Bronchial epithelial cell (primary cell): ENCODE measurements around the gene TCEA2. TPM values are rescaled to one million over a fixed set of nuclear protein-coding genes. Genes with fewer than 3 reads are reported as not detected.

Experiments
- DNase-seq: peaks from one replicate; pipeline ENCODE4 v3.0.0-alpha.2; 2010; ENCODE audit warnings: low read depth
- FAIRE-seq: peaks from 2 replicates; lab custom pipeline; 2011; peaks lifted over from hg19 to GRCh38; lab: Jason Lieb, UNC
- H3K27me3 ChIP-seq: 2 replicates; pipeline ENCODE4 v1.5.1; 2011; ENCODE audit warnings: low read length; ENCODE audit not compliant: control insufficient read depth, insufficient read depth
- H3K36me3 ChIP-seq: 2 replicates; pipeline ENCODE4 v1.5.1; 2011; ENCODE audit warnings: low read length; ENCODE audit not compliant: control insufficient read depth, insufficient read depth
- H3K4me3 ChIP-seq: 2 replicates; pipeline ENCODE4 v1.5.1; 2011; ENCODE audit warnings: mild to moderate bottlenecking, low read depth, low read length, control low read depth
- total RNA-seq: library from RNA; depleted of rRNA; stranded (reverse); fragments of >200 nt; gene quantifications from 2 replicates; pipeline ENCODE4 v1.2.1, GENCODE V29; 2014
- TF ChIP-seq, protein P1 (sequence below): IDR thresholded peaks from 2 replicates; pipeline ENCODE4 v1.5.1; 2011; ENCODE audit warnings: mild to moderate bottlenecking, moderate library complexity, low read length, control low read depth, inconsistent platforms; ENCODE audit not compliant: insufficient read depth, severe bottlenecking

Gene TCEA2
- total RNA-seq, 1 donor from 2014 or later, result 5.5 TPM

DNA sequence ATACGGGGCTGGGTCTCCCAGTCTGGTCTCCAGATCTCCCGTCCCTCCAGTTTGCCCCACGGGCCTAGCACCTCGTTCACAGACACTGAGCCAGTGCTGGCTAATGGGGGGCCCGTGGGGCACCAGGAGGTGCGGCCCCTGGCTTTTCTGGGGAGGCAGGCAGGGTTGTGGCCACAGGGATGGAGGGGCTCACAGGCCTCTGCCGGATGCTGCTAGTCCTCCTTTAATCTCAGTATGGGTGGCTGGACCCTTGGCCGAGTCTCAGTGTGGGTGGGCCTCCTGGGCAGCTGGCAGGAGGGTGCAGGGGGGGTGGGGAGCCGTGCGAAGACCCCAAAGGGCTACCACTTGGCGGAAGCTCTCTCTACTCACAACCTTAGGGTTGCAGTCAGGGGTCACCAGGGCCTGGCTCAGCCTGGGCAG is 12.0 kb upstream of the TCEA2 start:
- DNase-seq (no peak), FAIRE-seq (no peak)
- peaks cover 16% of the 10 kb centered on the region for H3K27me3 ChIP-seq
- H3K4me3 ChIP-seq, result no peak overlapping the region
- no peaks in the 10 kb centered on the region for H3K36me3 ChIP-seq
- TF ChIP-seq, protein P1, sequence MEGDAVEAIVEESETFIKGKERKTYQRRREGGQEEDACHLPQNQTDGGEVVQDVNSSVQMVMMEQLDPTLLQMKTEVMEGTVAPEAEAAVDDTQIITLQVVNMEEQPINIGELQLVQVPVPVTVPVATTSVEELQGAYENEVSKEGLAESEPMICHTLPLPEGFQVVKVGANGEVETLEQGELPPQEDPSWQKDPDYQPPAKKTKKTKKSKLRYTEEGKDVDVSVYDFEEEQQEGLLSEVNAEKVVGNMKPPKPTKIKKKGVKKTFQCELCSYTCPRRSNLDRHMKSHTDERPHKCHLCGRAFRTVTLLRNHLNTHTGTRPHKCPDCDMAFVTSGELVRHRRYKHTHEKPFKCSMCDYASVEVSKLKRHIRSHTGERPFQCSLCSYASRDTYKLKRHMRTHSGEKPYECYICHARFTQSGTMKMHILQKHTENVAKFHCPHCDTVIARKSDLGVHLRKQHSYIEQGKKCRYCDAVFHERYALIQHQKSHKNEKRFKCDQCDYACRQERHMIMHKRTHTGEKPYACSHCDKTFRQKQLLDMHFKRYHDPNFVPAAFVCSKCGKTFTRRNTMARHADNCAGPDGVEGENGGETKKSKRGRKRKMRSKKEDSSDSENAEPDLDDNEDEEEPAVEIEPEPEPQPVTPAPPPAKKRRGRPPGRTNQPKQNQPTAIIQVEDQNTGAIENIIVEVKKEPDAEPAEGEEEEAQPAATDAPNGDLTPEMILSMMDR, result no peak

DNA sequence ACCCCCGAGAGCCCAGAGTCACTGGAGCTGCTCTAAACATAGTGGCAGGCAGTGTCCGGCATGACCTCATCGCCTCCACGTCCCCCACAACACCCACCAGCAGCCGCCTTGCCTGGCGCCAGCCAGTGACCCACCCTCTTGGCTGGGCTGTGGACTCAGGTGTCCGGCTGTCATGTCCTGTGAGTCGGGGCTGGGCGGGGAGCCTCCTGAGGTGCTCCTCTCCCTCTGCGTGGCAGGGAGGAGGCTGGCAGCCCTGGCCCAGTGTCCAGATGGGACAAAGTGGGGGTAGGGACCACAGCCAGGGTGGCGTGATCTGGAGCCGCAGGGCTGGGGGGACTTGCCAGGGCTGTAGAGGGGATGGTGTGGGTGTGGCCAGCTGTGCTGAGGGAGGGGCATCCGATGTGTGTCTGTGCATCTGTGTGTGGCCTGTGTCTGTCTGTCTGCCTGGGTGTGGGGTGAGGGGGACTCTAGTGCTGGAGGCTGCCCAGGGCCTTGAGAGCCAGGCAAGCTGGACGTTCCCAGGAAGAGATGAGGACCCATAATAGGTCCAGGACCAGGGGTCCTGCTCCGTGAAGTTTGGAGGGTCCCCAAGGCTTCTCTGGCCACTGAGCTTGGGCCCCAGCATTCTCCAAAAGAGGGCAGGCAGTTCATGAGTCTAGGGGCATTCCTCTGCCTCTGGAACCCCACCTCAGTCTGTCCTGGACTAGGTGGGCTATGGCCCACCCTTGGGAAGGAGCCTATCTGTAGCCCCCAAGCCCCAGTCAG is 11.3 kb upstream of the TCEA2 start:
- H3K27me3 ChIP-seq, result peaks cover 12% of the 10 kb centered on the region
- TF ChIP-seq, protein P1, result no peak
- H3K36me3 ChIP-seq, result no peaks in the 10 kb centered on the region
- H3K4me3 ChIP-seq, result no peak overlapping the region
- DNase-seq (no peak), FAIRE-seq (no peak)

DNA sequence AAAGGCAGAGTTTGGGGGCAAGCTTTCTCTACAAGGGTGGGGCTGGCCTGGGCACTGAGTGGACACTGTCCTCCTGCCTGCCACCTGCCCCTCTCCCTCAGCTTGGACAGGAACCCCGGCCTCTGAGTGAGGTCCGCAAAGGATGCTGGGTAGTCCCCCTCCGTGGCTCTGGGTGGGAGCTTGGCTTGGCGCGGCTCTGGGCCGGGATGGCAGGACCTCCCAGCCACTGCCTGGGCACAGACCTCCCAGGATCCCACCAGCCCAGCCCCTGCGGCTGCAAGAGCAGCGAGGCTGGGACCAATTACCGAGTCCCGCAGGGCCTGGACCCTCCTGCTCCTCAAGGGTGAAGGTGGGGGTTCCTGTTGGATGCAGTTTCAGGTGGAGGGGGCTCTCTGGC is 10.7 kb upstream of the TCEA2 start:
- no peaks in the 10 kb centered on the region for H3K36me3 ChIP-seq
- DNase-seq, result no peak
- no peak overlapping the region for H3K4me3 ChIP-seq
- FAIRE-seq, result no peak
- TF ChIP-seq, protein P1, result no peak
- H3K27me3 ChIP-seq, result peaks cover 8% of the 10 kb centered on the region

DNA sequence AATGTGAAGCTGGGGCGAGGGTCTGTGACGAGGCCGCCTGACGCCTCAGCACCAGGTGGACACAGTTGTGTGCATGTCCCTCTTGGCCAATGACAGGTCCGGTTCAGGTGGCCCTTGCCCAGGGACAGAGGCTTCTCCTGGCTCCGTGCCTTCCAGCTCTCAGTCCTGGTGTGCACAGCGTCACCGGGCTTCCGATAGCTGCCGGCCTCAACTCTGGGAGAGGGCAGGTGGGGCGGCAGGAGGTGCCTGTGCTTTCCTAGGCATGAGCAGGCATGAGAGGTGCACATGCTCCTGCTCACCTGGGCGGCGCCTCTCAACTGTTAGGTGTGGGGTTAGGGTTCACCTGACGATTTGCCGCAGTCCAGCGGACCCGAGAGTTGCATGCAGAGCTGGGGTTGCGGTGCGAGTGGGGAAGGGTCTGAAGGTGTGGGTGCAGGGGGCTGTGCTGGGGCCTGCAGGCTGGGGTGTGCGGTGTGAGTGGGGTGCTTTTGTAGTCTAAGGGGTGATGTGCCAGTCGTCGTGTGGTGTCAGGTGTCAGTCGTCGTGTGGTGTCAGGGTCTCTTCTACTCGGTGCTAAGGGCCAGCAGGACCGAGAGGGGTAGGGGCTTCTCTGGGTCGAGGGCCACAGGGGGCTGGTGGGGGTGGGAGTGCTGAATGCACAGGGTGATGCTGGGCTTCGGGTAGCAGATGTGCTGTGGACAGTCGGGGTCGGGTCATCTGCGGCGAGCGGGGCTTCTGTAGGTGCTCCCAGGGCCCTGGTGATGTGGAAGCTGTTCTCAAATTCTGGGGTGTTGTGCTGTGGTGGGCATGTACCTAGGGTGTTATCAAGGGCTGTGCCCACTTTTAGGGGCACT is 9.8 kb upstream of the TCEA2 start:
- TF ChIP-seq, protein P1, result no peak
- no peak overlapping the region for H3K4me3 ChIP-seq
- no peak for FAIRE-seq
- no peaks in the 10 kb centered on the region for H3K36me3 ChIP-seq
- no peak for DNase-seq
- peaks cover 4% of the 10 kb centered on the region for H3K27me3 ChIP-seq

DNA sequence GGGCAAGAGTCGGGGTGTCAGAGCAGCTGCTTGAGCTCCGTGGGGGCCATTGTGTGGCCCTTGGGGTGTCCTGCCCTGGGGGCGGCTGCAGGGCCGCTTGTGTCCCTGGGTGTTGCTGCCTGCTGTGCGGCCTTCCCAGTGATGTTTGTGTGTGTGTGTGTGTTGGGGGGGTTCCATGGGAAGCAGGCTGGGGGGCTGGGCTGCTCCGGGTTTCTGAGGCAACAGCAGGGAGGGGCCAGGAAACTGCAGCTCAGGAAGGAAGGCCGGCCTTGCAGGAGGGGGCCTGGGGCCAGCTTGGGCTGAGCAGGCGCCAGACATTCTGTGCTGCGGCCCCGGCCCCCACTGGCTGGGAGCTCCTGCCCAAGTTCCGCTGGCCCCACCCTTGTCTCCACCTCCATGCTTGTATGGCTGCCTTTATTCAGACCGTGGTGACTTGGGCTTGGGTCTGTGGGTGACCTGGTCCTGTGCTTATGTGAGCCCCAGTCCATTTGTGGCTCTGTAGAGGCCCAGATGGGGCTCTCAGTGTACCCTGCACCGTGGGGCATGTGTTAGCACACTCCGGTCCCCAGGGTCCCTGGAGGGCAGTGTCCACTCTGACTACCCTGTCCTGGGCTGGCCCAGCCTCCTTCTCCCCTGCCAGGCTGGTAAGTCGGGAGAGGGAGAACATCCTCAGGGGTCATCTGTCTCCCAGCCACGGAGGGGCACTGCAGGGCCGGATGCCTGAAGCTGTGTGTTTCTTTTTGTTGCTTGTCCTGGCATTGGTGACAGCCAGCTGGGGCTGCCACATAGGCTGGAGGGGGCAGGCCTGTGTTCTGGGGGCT is 8.9 kb upstream of the TCEA2 start:
- H3K36me3 ChIP-seq, result no peaks in the 10 kb centered on the region
- FAIRE-seq (no peak), DNase-seq (no peak)
- no peak overlapping the region for H3K4me3 ChIP-seq
- peaks cover 4% of the 10 kb centered on the region for H3K27me3 ChIP-seq
- TF ChIP-seq, protein P1, result peak; percentile 9
